Neural progenitor cell (in vitro differentiated cells): ENCODE data around the gene IREB2.

ENCODE experiments used
- CTCF ChIP-seq: fragments of 200-600 bp; sonication (generic); IDR thresholded peaks from 2 replicates; pipeline ENCODE4 v1.5.1; 2017; ENCODE audit warnings: antibody characterized with exemption, mild to moderate bottlenecking
- EZH2 ChIP-seq: fragments of 200-600 bp; sonication (generic); IDR thresholded peaks from 2 replicates; pipeline ENCODE4 v1.6.1; 2017; ENCODE audit warnings: antibody characterized with exemption, mild to moderate bottlenecking, moderate library complexity
- EZH2phosphoT487 ChIP-seq: fragments of 200-600 bp; sonication (generic); IDR thresholded peaks from 2 replicates; pipeline ENCODE4 v1.6.1; 2017; ENCODE audit warnings: antibody characterized with exemption

GRCh38 chr15:78394026-78394425 lies 44.0 kb upstream of the IREB2 start:
- TF ChIP-seq CTCF, result no peak
- no peak for TF ChIP-seq EZH2
- no peak for TF ChIP-seq EZH2phosphoT487
